ENCODE data around the gene CFAP45. TPM values are rescaled to one million over a fixed set of nuclear protein-coding genes. Genes with fewer than 3 reads are reported as not detected.
A peak's percentile ranks its signal among the peaks of the same experiment; 100 is the strongest.

Gene CFAP45
- total and polyA plus RNA-seq, 9 of the 15 experiments (the other 6 are each of a cell fraction or from before 2014, with no cell fraction given): 0.65 to 2.4 (median 1.5) TPM

DNA sequence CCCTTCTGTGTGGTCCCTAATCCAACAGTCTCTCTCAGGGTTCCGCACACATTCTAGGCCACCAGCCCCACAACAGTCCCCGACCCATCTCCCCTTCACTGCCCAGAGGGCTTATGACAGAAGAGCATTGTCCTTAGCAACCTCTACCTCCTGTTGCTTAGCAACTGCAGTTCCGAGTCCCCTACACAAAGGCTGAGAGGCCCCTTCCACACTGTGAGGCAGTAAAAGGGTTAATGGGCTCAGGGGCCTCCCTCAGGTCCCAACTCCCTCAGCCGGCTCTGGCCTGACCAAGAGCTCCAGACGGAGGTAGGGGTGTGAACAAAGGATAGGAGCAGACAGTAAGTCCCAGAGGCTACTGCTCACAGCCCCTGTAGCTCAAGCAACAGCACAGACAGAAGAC, 41.2 kb upstream of the CFAP45 start:
- in situ Hi-C loops (cut with MboI): no loop called here
- H4K20me1 ChIP-seq (replicated peaks; ENCODE audit: control insufficient read depth, insufficient read depth, low read length): peaks cover 7% of the 10 kb centered on the region; the same call in 1 of the 2 replicates
- ChIA-PET POLR2A (interaction anchor here (0.6 to 1.2 kb wide), 2 partner anchors 18 to 122 kb away, joined by 3 to 4 read pairs; no protein-coding TSS in a partner anchor), CTCF (ENCODE audit: low intra/inter-chr PET ratio) (no interaction called here)
- no peak overlapping the region for H2AFZ ChIP-seq (ENCODE audit: low read depth, low read length)
- FAIRE-seq: no peak
- no peaks in the 10 kb centered on the region for H3K9me3 ChIP-seq (replicated peaks; ENCODE audit: control insufficient read depth, insufficient read depth, low read depth, low read length)
- TF ChIP-seq ZNF586 (CRISPR knock-in tag; conservative IDR thresholded peaks at IDR 0.05) (no peak), ZNF696 (CRISPR knock-in tag; conservative IDR thresholded peaks at IDR 0.05) (no peak), ZNF518B (CRISPR knock-in tag; IDR thresholded peaks at IDR 0.05) (no peak), RERE (CRISPR knock-in tag; IDR thresholded peaks at IDR 0.05; ENCODE audit: borderline replicate concordance) (no peak), MTA1 (IDR thresholded peaks at IDR 0.05; ENCODE audit: borderline replicate concordance) (no peak), SETDB1 (IDR thresholded peaks at IDR 0.05; ENCODE audit: low read length) (no peak), RFX1 (IDR thresholded peaks at IDR 0.05) (peak; percentile 81), HIVEP1 (CRISPR knock-in tag; IDR thresholded peaks at IDR 0.05) (no peak)
- no peak for ATAC-seq
- peaks cover 7 to 26% of the 10 kb centered on the region in 2 experiments; a peak in 4 of 5 replicates for H3K4me1 ChIP-seq (replicated peaks in 1 of 2; ENCODE audit: control insufficient read depth in 2 of 2, insufficient read depth in 2 of 2, low read length in 2 of 2)
- no peak overlapping the region for H3K27ac ChIP-seq (ENCODE audit: extremely low read depth, low read depth, low read length)
- WGBS (ENCODE audit: insufficient coverage, low coverage, missing lambda C conversion rate): 32% methylated on average over 5 of the region's 5 CpGs
- DNase-seq (ENCODE audit: extremely low read depth in 1 of 4, low spot score in 3 of 4): no peak
- BruUV-seq (replicated peaks): no TSS peak
- intact Hi-C loops (cut with micrococcal nuclease): no loop called here
- H3K9ac ChIP-seq (ENCODE audit: insufficient read depth in 1 of 2, low read depth in 2 of 2, low read length in 2 of 2): no peak overlapping the region
- no peaks in the 10 kb centered on the region for H3K36me3 ChIP-seq (ENCODE audit: control insufficient read depth, insufficient read depth, low read length)
- no peaks in the 10 kb centered on the region for H3K79me2 ChIP-seq (ENCODE audit: control insufficient read depth, insufficient read depth, low read length)
- no peaks in the 10 kb centered on the region for H3K9me1 ChIP-seq (ENCODE audit: control insufficient read depth, insufficient read depth, low read length)
- no peak overlapping the region for H3K4me2 ChIP-seq (ENCODE audit: insufficient read depth, low read length)
- peaks cover 2 to 42% of the 10 kb centered on the region in 2 experiments for H3K27me3 ChIP-seq (ENCODE audit: control insufficient read depth in 2 of 2, insufficient read depth in 2 of 2, low read length in 2 of 2)
- no peak overlapping the region for H3K4me3 ChIP-seq

Data from K562 (cell line).